Measurements from ENCODE around the gene ID2.

The ID2 gene

GRCh38 chr2:8670580-8670979 lies 11.3 kb upstream of the ID2 start:
- DNase-seq (ENCODE audit: low read depth), result no peak

GRCh38 chr2:8671176-8671575 lies 10.7 kb upstream of the ID2 start:
- no peak for DNase-seq (ENCODE audit: low read depth)

- no peak for DNase-seq (ENCODE audit: low read depth)
Measured at GRCh38 chr2:8671802-8672201, 10.1 kb upstream of the ID2 start.

- no peak for DNase-seq (ENCODE audit: low read depth)
Measured at GRCh38 chr2:8672940-8673339, 8.9 kb upstream of the ID2 start.

GRCh38 chr2:8673381-8673780 lies 8.5 kb upstream of the ID2 start:
- no peak for DNase-seq (ENCODE audit: low read depth)

- no peak for DNase-seq (ENCODE audit: low read depth)
Measured at GRCh38 chr2:8674420-8675009, 7.3 kb upstream of the ID2 start.

- DNase-seq (ENCODE audit: low read depth), result no peak
Measured at GRCh38 chr2:8675543-8675942, 6.3 kb upstream of the ID2 start.

GRCh38 chr2:8676191-8676920 lies 5.5 kb upstream of the ID2 start:
- DNase-seq (ENCODE audit: low read depth), result no peak

GRCh38 chr2:8676921-8677645 lies 4.8 kb upstream of the ID2 start:
- DNase-seq (ENCODE audit: low read depth), result no peak

GRCh38 chr2:8677646-8678592 lies 3.9 kb upstream of the ID2 start:
- no peak for DNase-seq (ENCODE audit: low read depth)

- peak; percentile 66 for DNase-seq (ENCODE audit: low read depth)
Measured at GRCh38 chr2:8678731-8679566, 2.9 kb upstream of the ID2 start.

- DNase-seq (ENCODE audit: low read depth), result no peak
Measured at GRCh38 chr2:8679567-8679826, 2.4 kb upstream of the ID2 start.

- no peak for DNase-seq (ENCODE audit: low read depth)
Measured at GRCh38 chr2:8679827-8680731, 1.8 kb upstream of the ID2 start.

- no peak for DNase-seq (ENCODE audit: low read depth)
Measured at GRCh38 chr2:8680822-8681760, 765 bp upstream of the ID2 start.

GRCh38 chr2:8682719-8683667 lies 1.1 kb downstream of the ID2 start:
- DNase-seq (ENCODE audit: low read depth), result no peak

GRCh38 chr2:8684540-8684877 lies 2.7 kb downstream of the ID2 start:
- no peak for DNase-seq (ENCODE audit: low read depth)

- DNase-seq (ENCODE audit: low read depth), result no peak
Measured at GRCh38 chr2:8684878-8685696, 3.2 kb downstream of the ID2 start.

Measured in stimulated activated CD8-positive, alpha-beta memory T cell treated with anti-CD3 and anti-CD28 coated beads, Interleukin-12 subunit alpha, Interleukin-12 subunit beta, amount 100 ng/mL, for 1 hour (primary cell).